Stimulated activated CD4-positive, alpha-beta T cell treated with anti-CD3 and anti-CD28 coated beads, Interleukin-2, amount 100 ng/mL, for 4 hours (primary cell): Measurements from ENCODE around the gene ISM1.

Experiments used
- DNase-seq: peaks from one replicate; pipeline ENCODE4 v3.0.0-alpha.2; 2020; ENCODE audit warnings: low read depth

Gene ISM1

GRCh38 chr20:13256606-13257005 lies 35.5 kb downstream of the ISM1 start:
- no peak for DNase-seq

- DNase-seq, result no peak
Observed at GRCh38 chr20:13259921-13260320, 38.8 kb downstream of the ISM1 start.

- no peak for DNase-seq
Observed at GRCh38 chr20:13260650-13261279, 39.7 kb downstream of the ISM1 start.

- peak; percentile 51 for DNase-seq
Observed at GRCh38 chr20:13261460-13262301, 40.6 kb downstream of the ISM1 start.

- no peak for DNase-seq
Observed at GRCh38 chr20:13262302-13262650, 41.2 kb downstream of the ISM1 start.

- DNase-seq, result no peak
Observed at GRCh38 chr20:13262671-13263360, 41.7 kb downstream of the ISM1 start.

GRCh38 chr20:13263451-13263850 lies 42.4 kb downstream of the ISM1 start:
- no peak for DNase-seq

- DNase-seq, result no peak
Observed at GRCh38 chr20:13264907-13265306, 43.8 kb downstream of the ISM1 start.

GRCh38 chr20:13265941-13266340 lies 44.9 kb downstream of the ISM1 start:
- DNase-seq, result no peak

- no peak for DNase-seq
Observed at GRCh38 chr20:13267231-13267630, 46.2 kb downstream of the ISM1 start.

GRCh38 chr20:13268953-13269352 lies 47.9 kb downstream of the ISM1 start:
- no peak for DNase-seq

- no peak for DNase-seq
Observed at GRCh38 chr20:13270211-13270610, 49.1 kb downstream of the ISM1 start.

GRCh38 chr20:13271098-13271497 lies 50.0 kb downstream of the ISM1 start:
- no peak for DNase-seq

GRCh38 chr20:13271977-13272975 lies 51.2 kb downstream of the ISM1 start:
- DNase-seq, result no peak

GRCh38 chr20:13274275-13274861 lies 53.3 kb downstream of the ISM1 start:
- DNase-seq, result no peak

GRCh38 chr20:13276945-13277541 lies 56.0 kb downstream of the ISM1 start:
- no peak for DNase-seq

- no peak for DNase-seq
Observed at GRCh38 chr20:13277663-13278295, 56.7 kb downstream of the ISM1 start.

- DNase-seq, result no peak
Observed at GRCh38 chr20:13278812-13279570, 57.9 kb downstream of the ISM1 start.

- DNase-seq, result no peak
Observed at GRCh38 chr20:13280609-13281324, 59.7 kb downstream of the ISM1 start.
